ENCODE data around the gene PLXNA4.

The PLXNA4 gene

GRCh38 chr7:132084776-132085388 lies 491.4 kb downstream of the PLXNA4 start:
- Histone ChIP-seq H3K9me3 (ENCODE audit: control insufficient read depth, insufficient read depth, low read depth, low read length) (no peaks in the 10 kb centered on the region), H3K36me3 (ENCODE audit: control insufficient read depth in 2 of 2, insufficient read depth in 1 of 2, low read length in 2 of 2) (no peaks in the 10 kb centered on the region), H3K4me1 (ENCODE audit: control insufficient read depth, insufficient read depth, low read length) (no peaks in the 10 kb centered on the region), H3K4me3 (ENCODE audit: low read depth, low read length) (no peak overlapping the region), H3K27ac (ENCODE audit: extremely low read depth, low read depth, low read length) (no peak overlapping the region)
- TF ChIP-seq SCRT1 (tag by site-specific recombination; IDR thresholded peaks at IDR 0.05; ENCODE audit: borderline replicate concordance) (no peak), HOXA7 (CRISPR knock-in tag; IDR thresholded peaks at IDR 0.05; ENCODE audit: borderline replicate concordance) (no peak), ZNF768 (tag by site-specific recombination; IDR thresholded peaks at IDR 0.05) (no peak), ZNF133 (tag by site-specific recombination; IDR thresholded peaks at IDR 0.05) (no peak), ZNF692 (tag by site-specific recombination; IDR thresholded peaks at IDR 0.05) (no peak), ZNF121 (tag by site-specific recombination; IDR thresholded peaks at IDR 0.05) (no peak), ZNF341 (tag by site-specific recombination; IDR thresholded peaks at IDR 0.05; ENCODE audit: low read depth) (no peak), ZBTB17 (tag by site-specific recombination; IDR thresholded peaks at IDR 0.05) (no peak), ZNF610 (tag by site-specific recombination; IDR thresholded peaks at IDR 0.05; ENCODE audit: borderline replicate concordance) (no peak), ZNF571 (tag by site-specific recombination; IDR thresholded peaks at IDR 0.05) (no peak), ZBTB44 (tag by site-specific recombination; IDR thresholded peaks at IDR 0.05) (no peak), TCF7L2 (IDR thresholded peaks at IDR 0.05; ENCODE audit: borderline replicate concordance, low read depth, low read length) (no peak), ZNF843 (tag by site-specific recombination; IDR thresholded peaks at IDR 0.05) (no peak), ZNF629 (tag by site-specific recombination; IDR thresholded peaks at IDR 0.05) (no peak), ZNF211 (tag by site-specific recombination; IDR thresholded peaks at IDR 0.05; ENCODE audit: low read depth) (no peak), ZNF521 (tag by site-specific recombination; IDR thresholded peaks at IDR 0.05) (no peak), ZNF645 (tag by site-specific recombination; IDR thresholded peaks at IDR 0.05) (no peak), ZBTB49 (tag by site-specific recombination; IDR thresholded peaks at IDR 0.05; ENCODE audit: low read depth) (no peak), MYNN (tag by site-specific recombination; IDR thresholded peaks at IDR 0.05; ENCODE audit: borderline replicate concordance) (no peak)
- POLR2A ChIA-PET: no interaction called here
- CTCF ChIA-PET: no interaction called here

- Histone ChIP-seq H3K4me3 (ENCODE audit: low read depth, low read length) (no peak overlapping the region), H3K27ac (ENCODE audit: extremely low read depth, low read depth, low read length) (no peak overlapping the region), H3K4me1 (ENCODE audit: control insufficient read depth, insufficient read depth, low read length) (no peaks in the 10 kb centered on the region), H3K9me3 (ENCODE audit: control insufficient read depth, insufficient read depth, low read depth, low read length) (no peaks in the 10 kb centered on the region), H3K36me3 (ENCODE audit: control insufficient read depth in 2 of 2, insufficient read depth in 1 of 2, low read length in 2 of 2) (no peaks in the 10 kb centered on the region)
- CTCF ChIA-PET: no interaction called here
- POLR2A ChIA-PET: no interaction called here
- no peak for TF ChIP-seq ZNF416 (tag by site-specific recombination; IDR thresholded peaks at IDR 0.05)
- no peak for TF ChIP-seq ZNF571 (tag by site-specific recombination; IDR thresholded peaks at IDR 0.05)
- no peak for TF ChIP-seq ZBTB26 (tag by site-specific recombination; optimal IDR thresholded peaks at IDR 0.05)
- no peak for TF ChIP-seq ZNF544 (tag by site-specific recombination; IDR thresholded peaks at IDR 0.05)
- no peak for TF ChIP-seq ZBTB6 (tag by site-specific recombination; IDR thresholded peaks at IDR 0.05)
- TF ChIP-seq ZNF560 (tag by site-specific recombination; IDR thresholded peaks at IDR 0.05; ENCODE audit: borderline replicate concordance): no peak
- TF ChIP-seq KLF1 (tag by site-specific recombination; IDR thresholded peaks at IDR 0.05): no peak
- no peak for TF ChIP-seq ZNF202 (tag by site-specific recombination; IDR thresholded peaks at IDR 0.05; ENCODE audit: borderline replicate concordance)
- TF ChIP-seq ZNF585B (tag by site-specific recombination; IDR thresholded peaks at IDR 0.05): no peak
These were observed 492.6 kb downstream of the PLXNA4 start for GRCh38 chr7:132083537-132084123.

Data from HEK293 (cell line).